ENCODE results near the gene SGMS1.
"Not testable (repeated sequence)": the region's sequence is repeated elsewhere in the genome, so short reads cannot be mapped to it uniquely, and the experiment has no call there.

Gene SGMS1

DNA sequence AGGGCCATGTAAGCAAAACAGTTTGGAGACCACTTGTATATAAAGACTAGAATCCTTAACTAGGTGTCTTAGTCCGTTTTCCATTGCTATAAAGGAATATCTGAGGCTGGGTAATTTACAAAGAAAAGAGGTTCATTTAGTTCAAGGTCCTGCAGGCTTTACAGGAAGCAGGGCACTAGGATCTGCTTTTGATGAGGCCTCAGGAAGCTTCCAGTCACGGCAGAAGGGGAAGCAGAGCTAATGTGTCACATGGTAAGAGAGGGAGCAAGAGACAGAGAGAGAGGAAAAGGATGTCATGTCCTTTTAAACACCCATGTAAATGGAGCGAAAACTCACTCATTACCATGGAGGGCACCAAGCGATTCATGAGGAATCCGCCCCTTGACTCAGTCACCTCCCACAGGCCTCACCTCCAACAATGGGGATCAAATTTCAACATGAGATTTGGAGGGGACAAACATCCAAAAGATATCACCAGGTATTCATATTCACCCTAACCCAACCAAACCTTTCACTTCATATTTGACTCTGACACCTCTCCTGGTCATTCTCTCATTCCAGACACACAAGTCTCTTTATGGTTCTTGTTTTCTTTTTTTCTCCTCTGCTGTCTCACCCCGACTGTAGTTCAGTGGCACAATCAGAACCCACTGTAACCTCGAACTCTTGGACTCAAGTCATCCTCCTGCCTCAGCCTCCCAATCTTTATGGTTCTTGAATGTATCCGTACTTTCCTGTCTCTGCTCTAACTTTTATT, 342.4 kb downstream of the SGMS1 start:
- DNase-seq = no peak

DNA sequence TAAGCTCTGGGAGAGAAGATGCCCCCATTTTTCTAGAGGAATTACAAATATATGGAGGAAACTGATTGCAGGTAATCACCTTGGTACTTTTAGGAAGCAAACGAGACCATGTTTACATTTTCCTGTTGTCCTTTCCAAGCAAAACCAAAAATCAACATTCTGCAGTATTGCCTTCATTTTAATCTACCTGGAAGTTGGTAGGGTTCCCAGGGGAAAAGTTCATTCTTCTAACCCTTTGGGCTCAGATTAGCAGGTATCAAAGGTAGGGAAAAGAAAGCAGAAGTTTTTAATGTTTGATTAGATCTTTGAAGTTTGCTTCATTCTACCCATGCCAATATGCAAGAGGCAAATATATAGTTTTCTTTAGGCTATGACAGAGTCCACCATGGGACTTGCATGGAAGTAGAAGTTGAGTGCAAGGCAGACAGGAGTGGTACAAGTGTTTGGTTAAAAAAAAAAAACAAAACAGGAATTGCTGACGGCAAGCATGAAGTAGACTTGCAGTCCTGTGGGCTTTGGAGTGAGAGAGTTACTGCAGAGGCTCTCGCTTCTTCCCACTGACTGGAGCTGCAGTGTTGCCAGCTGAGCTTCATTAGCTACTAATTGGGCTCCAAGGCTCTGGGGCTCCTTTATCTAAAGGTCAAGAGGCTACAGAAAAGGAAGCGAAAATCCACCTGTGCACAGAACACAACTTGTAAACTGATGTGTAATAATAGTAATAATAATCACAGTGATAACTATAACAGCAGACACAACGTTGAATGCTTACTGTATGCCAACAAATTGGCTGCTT, 343.5 kb downstream of the SGMS1 start:
- no peak for DNase-seq

DNA sequence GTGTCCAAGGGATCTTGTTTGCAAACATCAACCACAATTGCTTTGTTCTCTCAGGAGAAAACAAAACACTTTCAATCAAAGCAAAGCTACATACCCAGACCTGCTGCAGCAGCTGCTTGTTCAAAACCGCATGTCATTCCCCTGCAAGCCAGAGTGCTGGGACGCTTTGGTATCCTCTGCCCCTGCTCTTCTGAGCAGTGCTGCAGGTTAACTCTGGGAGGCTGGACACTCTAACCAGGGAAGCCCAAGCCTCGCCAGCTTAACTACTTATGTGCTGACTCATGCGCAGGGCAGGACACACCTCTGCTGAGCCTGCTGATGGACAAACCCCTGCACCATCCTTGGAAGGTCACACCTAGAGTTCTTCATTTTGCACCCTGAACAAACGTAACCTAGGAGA, 344.3 kb downstream of the SGMS1 start:
- no peak for DNase-seq

DNA sequence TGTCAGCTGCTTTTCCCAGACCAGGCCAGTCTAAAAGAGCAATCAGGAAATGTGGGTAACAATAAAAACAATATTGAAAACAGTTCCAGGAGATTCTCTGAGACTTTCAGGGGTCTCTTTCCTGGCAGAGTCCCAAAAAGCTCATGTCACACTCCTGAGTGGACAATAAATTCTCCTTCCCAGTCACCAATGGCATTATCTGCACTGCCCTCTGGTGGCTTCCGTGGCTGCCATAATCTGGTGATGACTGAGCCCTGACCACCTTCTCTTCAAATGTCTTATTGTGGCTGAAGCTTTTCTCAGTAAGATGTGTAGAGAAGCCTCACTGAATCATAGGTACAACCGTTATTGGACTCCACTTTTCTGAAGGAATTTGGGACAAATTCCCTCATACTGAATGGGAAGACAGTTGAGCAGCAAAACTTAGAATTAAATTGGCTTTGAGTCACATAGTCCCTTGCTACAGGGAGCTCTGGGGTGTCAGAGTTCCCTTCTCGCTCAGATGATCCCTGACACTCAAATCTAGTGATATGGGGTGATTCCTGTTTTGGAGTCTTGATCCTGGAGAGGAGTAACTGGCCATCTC, 348.0 kb downstream of the SGMS1 start:
- no peak for DNase-seq

DNA sequence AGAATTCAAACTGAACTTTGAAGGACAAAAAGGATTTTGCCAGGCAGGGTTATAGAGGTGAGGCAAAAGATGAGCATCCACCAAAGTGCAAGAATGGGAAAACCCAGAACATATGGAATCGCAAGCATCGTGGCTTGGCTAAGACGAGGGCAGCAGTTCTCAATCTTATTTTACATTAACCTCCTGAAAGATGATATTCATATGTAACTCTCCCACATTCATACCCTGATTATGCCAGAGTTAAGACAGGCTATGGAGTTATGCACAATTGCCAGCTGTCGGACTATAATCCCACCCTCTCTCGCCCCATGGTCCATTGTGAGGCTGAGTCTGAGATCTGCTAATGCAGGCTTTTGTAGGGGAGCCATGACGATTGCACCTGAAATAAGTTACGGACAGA, 351.2 kb downstream of the SGMS1 start:
- DNase-seq = no peak

DNA sequence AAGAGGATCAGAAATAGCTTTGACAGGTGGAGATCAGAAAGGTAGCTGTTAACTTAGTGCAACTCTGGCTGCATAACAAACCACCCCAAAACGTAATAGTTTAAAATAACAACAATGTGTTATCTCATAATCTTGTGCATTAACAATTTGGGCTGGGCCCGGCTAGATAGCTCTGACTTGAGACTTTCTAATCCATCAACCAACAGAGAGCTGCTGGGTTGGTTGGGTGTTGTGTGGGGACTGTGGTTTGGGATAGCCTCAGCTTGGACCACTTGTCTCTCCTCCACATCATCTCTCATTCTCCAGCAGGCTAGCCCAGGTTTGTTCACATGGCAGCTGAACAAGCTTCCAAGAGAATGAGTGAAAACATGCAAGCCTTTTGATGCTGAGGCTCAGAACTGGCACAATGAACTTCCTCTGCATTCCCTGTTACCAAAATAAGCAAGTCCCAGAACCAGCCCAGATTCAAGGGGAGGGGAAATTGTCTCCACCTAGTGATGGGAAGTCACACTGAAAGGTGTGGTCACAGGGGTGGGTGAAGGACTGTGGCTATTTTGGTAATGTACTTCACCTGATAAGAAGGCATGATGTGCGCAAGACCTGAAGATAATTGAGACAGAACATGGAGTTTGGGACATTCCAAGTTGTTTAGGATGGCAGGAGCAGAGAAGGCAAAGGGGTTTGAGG, 352.0 kb downstream of the SGMS1 start:
- no peak for DNase-seq

DNA sequence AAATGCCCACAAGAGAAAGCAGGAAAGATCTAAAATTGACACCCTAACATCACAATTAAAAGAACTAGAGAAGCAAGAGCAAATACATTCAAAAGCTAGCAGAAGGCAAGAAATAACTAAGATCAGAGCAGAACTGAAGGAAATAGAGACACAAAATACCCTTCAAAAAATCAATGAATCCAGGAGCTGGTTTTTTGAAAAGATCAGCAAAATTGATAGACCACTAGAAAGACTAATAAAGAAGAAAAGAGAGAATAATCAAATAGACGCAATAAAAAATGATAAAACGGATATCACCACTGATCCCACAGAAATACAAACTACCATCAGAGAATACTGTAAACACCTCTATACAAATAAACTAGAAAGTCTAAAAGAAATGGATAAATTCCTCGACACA, 355.9 kb downstream of the SGMS1 start:
- DNase-seq = not testable (repeated sequence)

DNA sequence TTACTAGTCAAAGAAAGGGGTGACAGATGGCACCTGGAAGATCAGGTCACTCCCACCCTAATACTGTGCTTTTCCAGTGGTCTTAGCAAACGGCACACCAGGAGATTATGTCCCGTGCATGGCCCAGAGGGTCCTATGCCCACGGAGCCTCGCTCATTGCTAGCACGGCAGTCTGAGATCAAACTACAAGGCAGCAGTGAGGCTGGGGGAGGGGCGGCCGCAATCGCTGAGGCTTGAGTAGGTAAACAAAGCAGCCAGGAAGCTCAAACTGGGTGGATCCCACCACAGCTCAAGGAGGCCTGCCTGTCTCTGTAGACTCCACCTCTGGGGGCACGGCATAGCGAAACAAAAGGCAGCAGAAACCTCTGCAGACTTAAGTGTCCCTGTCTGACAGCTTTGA, 361.1 kb downstream of the SGMS1 start:
- not testable (repeated sequence) for DNase-seq

DNA sequence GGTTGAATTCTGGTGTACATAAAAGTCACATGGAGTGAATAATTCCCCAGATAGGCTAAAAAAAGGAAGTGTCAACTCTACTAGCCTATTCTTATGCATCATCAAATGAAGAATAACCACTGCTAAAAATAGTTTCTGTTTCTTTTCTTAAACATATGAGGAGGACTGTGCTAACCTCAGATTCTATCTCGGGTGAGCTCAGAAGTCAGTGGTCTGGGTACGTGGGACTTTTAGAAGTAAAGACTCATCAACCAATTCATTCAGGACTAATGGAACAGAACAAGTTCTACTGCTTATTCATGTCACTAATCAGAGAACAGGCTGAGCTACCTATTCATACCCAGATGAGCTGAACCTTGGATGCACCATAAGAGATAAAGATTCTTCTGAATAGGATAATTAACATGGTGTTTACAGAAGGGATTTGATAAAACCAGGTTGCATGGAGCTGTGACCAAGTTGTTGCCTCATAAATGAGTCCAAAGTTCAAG, 362.9 kb downstream of the SGMS1 start:
- no peak for DNase-seq
